HG02970 (cell line): ENCODE data around the gene MICAL1.
"Not testable (repeated sequence)": the region's sequence is repeated elsewhere in the genome, so short reads cannot be mapped to it uniquely, and the experiment has no call there.

Experiments used
- ATAC-seq: cut with Tn5 transposase; IDR thresholded peaks from one replicate; pipeline ENCODE4 v1.9.1; 2021; ENCODE audit warnings: mild to moderate bottlenecking, moderate library complexity, moderate number of reproducible peaks; ENCODE audit not compliant: unreplicated experiment, low FRiP score

Gene MICAL1

GRCh38 chr6:109477184-109477583, 21.6 kb upstream of the MICAL1 start:
- no peak for ATAC-seq

DNA sequence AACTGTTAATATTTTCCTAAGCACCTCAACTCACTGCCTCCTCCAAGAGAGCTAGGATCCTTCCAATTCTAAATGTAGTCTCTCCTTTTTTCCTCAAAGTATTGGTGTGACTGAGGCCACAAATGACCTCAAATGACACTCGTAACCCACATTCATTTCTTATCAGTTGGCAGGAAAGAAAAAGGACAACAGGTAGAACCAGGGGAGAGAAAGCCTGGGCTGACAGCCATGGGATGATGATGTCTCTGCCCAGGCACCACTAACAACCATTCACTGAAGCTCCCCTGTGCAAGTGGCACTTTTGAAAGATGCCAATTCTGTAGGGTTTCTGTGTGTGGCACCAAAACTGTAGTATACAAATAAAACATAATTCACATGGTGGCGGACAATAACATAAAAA, 20.1 kb upstream of the MICAL1 start:
- no peak for ATAC-seq

DNA sequence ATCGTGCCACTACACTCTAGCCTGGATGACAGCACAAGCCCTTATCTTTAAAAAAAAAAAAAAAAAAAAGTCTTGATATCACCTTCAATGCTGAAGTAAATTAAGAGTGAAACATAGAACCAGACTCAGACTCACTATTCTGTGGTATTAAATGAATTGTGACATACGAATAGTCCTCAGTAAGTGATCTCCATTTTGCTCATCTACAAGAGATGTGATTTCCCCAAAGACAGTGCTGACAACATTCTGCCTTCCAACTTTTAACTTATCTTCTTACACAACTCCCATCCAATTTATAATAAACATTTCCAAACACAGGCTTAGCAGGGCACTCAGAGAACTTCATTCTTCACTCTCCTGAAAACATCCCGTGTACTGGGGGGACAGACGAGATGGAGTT, 19.4 kb upstream of the MICAL1 start:
- ATAC-seq: no peak

- no peak for ATAC-seq
These were observed 17.5 kb upstream of the MICAL1 start for GRCh38 chr6:109473120-109473519.

DNA sequence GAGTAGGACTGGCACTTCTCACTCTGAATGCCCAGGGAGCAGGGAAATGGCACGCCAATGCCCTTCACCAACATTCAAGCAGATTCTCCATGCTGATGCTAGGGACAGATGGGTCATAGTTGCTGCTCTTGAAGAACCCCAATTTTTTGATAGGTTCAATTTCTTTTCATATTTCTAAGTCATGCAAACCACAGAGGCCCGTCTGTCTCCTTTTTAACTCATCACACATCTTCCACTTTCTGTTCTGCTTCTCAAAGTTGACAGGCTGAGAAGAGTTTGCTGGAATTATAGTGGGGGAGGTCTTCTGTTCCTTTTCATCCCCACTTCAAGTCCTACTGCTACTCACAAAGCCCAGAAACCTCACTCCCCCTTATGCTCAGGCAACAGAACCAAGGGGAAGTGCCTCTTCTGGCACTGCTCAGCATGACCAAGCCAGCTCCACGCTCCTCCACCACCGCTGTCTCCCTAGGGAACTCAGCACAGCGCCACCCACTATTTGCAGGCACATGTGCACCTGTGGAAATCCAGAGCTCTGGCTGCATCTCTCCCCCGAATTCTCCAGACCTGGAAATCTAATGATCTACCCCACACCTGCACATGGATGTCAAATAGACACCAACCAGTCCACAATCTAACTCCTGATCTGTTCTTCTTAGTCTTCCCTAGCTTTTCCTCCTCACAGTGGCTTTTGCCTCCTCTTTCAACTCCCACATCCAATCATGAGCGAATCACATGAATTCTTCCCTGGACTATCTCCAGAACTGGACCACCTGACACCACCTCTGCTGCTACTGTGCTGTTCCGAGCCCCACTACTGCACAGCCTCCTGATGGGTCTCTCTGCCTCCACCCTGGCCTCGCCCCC, 16.8 kb upstream of the MICAL1 start:
- no peak for ATAC-seq

DNA sequence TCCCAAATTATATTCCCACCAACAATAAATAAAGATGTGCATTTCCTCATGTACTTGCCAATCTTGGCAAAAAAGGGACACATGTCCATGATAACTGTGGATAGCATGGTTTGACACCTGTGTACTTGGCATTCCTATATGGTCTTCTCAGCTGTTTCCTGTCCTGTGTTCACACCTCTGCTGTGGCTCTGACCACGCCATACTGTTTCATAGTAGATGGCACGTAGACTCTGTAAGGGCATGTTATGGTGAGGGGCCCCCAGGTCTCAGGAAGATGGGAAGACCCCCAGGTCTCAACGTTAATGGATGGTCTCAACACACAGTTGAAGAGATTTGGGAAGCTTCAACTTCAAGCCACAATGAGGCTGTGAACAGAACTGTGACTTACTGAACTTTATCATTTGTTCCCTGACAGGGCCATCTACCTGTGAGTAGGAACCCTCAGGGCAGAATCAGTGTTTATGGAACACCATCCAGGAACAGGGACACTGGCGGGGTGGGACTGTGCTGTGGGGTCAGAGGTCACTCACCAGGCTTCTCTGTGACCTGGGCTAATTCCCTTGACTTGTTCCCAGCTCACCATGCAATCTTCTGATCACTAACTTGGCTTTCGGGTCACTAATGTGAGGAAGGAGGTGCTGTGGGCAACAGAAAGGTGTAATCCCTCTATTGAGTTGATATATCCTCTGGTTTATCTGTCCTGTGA, 15.7 kb upstream of the MICAL1 start:
- ATAC-seq: no peak

GRCh38 chr6:109469591-109470189, 14.1 kb upstream of the MICAL1 start:
- no peak for ATAC-seq

GRCh38 chr6:109467696-109468095, 12.1 kb upstream of the MICAL1 start:
- ATAC-seq: no peak

DNA sequence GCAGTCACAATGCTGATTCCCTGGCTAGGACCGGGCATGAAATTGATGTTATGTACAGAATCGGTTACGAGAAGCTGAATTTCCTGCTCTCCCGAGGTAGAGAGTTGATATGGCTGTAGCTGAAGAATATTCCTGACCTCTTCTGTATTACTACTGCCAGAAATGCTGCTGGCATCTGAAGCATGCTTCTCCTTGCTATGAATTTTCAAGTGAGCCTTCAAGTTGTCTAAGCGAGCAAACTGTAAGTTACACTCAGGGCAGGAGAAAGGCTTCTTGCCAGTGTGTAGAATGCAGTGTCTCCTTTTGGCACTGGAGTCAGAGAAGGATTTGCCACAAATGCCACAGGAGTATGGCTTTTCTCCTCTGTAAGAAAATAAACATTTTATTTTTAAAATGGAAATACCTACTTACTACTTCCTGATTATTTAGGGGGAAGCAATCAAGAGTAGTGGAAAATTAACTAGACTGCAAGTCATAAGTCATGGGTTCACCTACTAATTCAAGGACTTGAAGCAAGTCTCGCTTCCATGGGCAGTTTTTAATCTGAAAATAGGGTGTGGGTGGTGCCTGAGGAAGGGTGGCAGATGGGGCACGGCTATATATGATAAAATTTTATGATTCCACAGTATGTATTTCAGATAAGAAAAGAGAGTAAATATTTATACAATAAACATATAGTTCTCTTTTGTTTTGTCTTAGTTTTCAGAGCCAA, 10.8 kb upstream of the MICAL1 start:
- no peak for ATAC-seq

GRCh38 chr6:109465772-109466171, 10.2 kb upstream of the MICAL1 start:
- ATAC-seq: no peak

GRCh38 chr6:109461733-109462526, 6.4 kb upstream of the MICAL1 start:
- no peak for ATAC-seq

- not testable (repeated sequence) for ATAC-seq
These were observed 5.6 kb upstream of the MICAL1 start for GRCh38 chr6:109461205-109461604.

GRCh38 chr6:109460161-109460829, 4.7 kb upstream of the MICAL1 start:
- no peak for ATAC-seq

DNA sequence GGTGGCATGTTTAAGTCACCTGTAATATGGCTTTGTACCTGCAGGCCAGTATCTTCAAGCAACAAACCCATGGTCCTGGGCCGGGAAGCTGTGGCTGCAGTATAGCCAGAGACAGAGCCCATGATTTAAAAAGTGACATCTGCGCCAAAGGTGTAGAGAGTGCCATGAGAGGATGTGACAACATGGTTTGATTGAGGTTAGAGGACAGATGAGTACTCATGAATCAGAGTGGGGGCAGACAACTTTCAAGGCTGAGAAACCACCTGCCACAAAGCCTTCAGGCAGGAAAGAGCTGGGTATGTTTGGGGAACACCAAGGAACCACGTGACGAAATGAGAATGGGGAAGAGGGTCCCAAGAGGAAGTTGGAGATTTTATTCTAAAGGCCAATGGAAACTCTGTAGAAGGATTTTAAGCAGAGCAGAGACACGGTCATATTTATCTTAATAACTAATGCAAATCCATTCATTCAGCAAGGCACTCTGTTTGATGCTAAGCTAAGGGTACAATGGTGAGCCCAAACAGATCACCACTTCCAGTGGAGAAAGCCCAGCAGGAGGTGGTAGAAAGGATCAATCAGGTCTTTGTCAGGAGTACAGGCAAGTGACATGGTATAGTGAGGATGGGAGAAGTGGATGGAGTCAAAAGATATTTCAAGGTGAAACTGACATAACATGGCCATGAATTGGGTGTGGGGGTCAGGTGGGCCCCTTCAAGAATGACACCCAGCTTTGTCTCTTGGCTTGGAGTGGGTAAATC, 3.4 kb upstream of the MICAL1 start:
- no peak for ATAC-seq

DNA sequence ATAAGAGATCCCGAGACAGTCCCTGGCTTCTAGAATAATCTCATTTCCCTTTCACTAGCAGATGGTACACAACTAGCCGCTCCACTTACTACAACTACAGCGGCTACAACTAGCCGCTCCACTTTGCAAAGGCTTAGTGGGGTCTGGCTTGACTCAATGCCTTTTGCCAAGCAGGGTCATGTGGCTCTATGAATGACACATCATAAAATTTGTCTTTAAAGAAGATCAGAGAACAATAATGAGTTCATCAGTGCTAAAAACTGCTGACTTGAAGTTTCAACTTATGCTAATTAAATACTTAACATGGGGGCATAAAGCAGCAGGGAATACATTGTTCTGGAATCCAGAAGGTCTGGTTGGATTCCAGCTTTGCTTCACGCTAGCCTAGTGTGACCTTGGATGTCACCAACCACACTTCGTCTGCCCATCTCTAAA, 2.0 kb upstream of the MICAL1 start:
- no peak for ATAC-seq

DNA sequence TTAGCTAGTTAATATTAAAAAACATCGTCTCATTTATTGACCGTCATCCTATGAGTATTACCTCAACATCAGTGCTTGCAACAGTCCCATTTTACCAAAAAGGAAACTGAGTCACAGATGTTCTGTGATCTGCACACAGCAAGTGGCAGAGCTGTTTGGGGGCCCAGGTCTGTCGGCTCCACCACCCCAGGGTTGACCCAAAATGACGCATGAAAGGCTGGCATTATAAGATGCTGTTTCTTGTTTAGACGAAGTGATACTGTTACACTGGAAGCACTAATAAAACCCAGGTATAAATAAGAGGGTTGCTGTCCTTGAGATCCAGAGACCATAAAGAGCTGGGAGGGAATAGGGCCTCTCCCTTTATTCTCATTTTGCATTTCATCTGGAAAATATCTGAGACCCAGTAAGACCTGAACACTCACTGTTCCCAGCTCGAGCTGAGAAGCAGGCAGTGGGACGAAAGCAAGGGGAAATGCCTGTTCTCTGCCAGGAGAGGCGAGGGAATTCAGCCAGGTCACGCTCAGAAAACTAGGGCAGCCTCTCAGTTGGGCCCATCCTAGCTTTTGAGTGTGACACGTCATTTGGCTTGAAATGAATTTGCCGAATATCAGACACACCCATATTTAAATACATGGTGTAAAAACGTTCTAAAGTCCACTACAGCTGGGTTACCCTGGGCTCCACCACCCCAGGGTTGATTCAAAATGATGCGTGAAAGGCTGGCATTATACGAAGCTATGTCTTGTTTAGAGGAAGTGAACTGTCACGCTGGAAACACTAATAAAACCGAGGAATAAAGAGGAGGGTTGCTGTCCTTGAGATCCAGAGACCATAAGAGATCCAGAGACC, 1.4 kb upstream of the MICAL1 start:
- no peak for ATAC-seq

DNA sequence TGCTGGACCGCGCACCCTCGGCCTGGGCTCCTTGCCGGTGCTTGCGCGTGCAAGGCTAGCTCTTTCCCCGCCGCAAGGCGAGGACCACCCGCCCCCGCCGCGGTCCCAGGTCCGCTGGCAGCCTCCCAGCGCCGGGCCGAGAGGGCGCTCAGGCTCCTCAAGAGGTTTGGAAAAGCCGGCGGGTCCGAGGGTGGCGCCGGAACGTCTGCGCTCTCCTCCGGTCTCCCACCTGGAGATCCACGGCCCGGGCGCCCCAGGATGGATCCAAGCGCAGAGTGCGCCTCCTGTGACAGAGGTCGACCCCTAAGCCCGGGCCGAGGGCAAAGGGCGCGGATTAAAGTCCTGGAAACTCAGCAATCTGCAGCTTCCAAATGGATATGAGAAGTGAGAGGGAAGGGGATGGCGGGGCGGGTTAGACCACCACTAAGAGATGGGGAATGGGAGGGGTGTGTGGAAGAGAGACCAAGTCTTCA, 575 bp upstream of the MICAL1 start:
- ATAC-seq: no peak
